Keratinocyte (primary cell): ENCODE data around the gene KLK8. TPM values are rescaled to one million over a fixed set of nuclear protein-coding genes. Genes with fewer than 3 reads are reported as not detected.
"Not testable (repeated sequence)": the region's sequence is repeated elsewhere in the genome, so short reads cannot be mapped to it uniquely, and the experiment has no call there.

ENCODE experiments used
- DNase-seq: peaks from one replicate; pipeline ENCODE4 v3.0.0-alpha.2; 2011; ENCODE audit warnings: low read depth, missing footprints, low spot score
- FAIRE-seq: peaks from 2 replicates; lab custom pipeline; 2011; peaks lifted over from hg19 to GRCh38; lab: Jason Lieb, UNC
- H2AFZ ChIP-seq: 2 replicates; pipeline ENCODE4 v1.6.0; 2012; ENCODE audit warnings: low read length, control low read depth, inconsistent platforms; ENCODE audit not compliant: control insufficient read depth
- H3K27ac ChIP-seq: 2 replicates; pipeline ENCODE4 v1.5.1; 2011; ENCODE audit warnings: low read length; ENCODE audit not compliant: control insufficient read depth, insufficient read depth
- H3K27me3 ChIP-seq: 3 replicates; pipeline ENCODE4 v1.6.0; 2011; ENCODE audit warnings: low read length; ENCODE audit not compliant: control insufficient read depth, insufficient read depth; ENCODE audit errors: extremely low read depth
- H3K36me3 ChIP-seq, 2 experiments: 2 replicates in 1 of 2; 3 replicates in 1 of 2; pipeline ENCODE4 v1.5.1; 2011; ENCODE audit warnings: low read length in 2 of 2, mild to moderate bottlenecking in 1 of 2; ENCODE audit not compliant: control insufficient read depth in 2 of 2, insufficient read depth in 2 of 2; ENCODE audit errors: extremely low read depth in 1 of 2
- H3K4me1 ChIP-seq: 3 replicates; pipeline ENCODE4 v1.5.1; 2011; ENCODE audit warnings: low read length; ENCODE audit not compliant: control insufficient read depth, insufficient read depth; ENCODE audit errors: extremely low read depth
- H3K4me2 ChIP-seq: 3 replicates; pipeline ENCODE4 v1.6.0; 2011; ENCODE audit warnings: low read depth, low read length; ENCODE audit not compliant: control insufficient read depth, insufficient read depth; ENCODE audit errors: extremely low read depth
- H3K4me3 ChIP-seq, 3 experiments: fragments of 200-600 bp in 1 of 3; sonication (generic) in 1 of 3; 2 replicates in 2 of 3; 3 replicates in 1 of 3; pipeline ENCODE4 v1.5.1; 2011 to 2016; ENCODE audit warnings: low read length in 3 of 3, mild to moderate bottlenecking in 3 of 3, control low read depth in 2 of 3, inconsistent platforms in 1 of 3, low read depth in 1 of 3, mixed read lengths in 1 of 3, mixed run types in 1 of 3, moderate library complexity in 1 of 3; ENCODE audit not compliant: control insufficient read depth in 2 of 3, insufficient read depth in 2 of 3; ENCODE audit errors: extremely low read depth in 1 of 3
- H3K79me2 ChIP-seq: 2 replicates; pipeline ENCODE4 v1.6.0; 2012; ENCODE audit warnings: low read length; ENCODE audit not compliant: control insufficient read depth, insufficient read depth
- H3K9ac ChIP-seq: 3 replicates; pipeline ENCODE4 v1.6.0; 2011; ENCODE audit warnings: low read length; ENCODE audit not compliant: control insufficient read depth, insufficient read depth; ENCODE audit errors: extremely low read depth
- H3K9me1 ChIP-seq: 3 replicates; pipeline ENCODE4 v1.6.0; 2011; ENCODE audit warnings: low read length; ENCODE audit not compliant: control insufficient read depth, insufficient read depth; ENCODE audit errors: extremely low read depth
- H3K9me3 ChIP-seq: 2 replicates; pipeline ENCODE4 v1.5.1; 2012; ENCODE audit warnings: low read depth, low read length; ENCODE audit not compliant: control insufficient read depth
- H4K20me1 ChIP-seq: 3 replicates; pipeline ENCODE4 v1.6.0; 2011; ENCODE audit warnings: low read length; ENCODE audit not compliant: control insufficient read depth, insufficient read depth; ENCODE audit errors: extremely low read depth
- EZH2 ChIP-seq: IDR thresholded peaks from one replicate; pipeline ENCODE4 v1.6.1; 2012; ENCODE audit warnings: inconsistent platforms, mild to moderate bottlenecking, low read length, moderate library complexity
- dilution Hi-C: fragments of 300-500 bp; cut with MboI; formaldehyde crosslinking; loops from one replicate; pipeline ENCODE4 v1.7.0; 2020; ENCODE audit warnings: low sequenced_read_pairs; ENCODE audit not compliant: extremely low pct_ligation_motif_present
- polyA plus RNA-seq, 5 experiments: library from polyadenylated mRNA; depleted of rRNA in 3 of 5; stranded (reverse) in 3 of 5; stranded (forward) in 1 of 5; unstranded in 1 of 5; fragments of >200 nt; gene quantifications; 1 replicate in 1 of 5; 2 replicates in 3 of 5; 3 replicates in 1 of 5; pipeline versions ENCODE4 v1.2.1 to v1.2.3, GENCODE V29; 2011 to 2012; ENCODE audit warnings: missing spikeins in 2 of 5, low read depth in 1 of 5, low replicate concordance in 1 of 5
- TF ChIP-seq, protein P1 (sequence below), 3 experiments: IDR thresholded peaks in 1 of 3; conservative IDR thresholded peaks in 1 of 3; optimal IDR thresholded peaks in 1 of 3; 2 replicates in 2 of 3; 3 replicates in 1 of 3; pipeline versions ENCODE3 to v1.5.1; 2011; ENCODE audit warnings: low read length in 3 of 3, mild to moderate bottlenecking in 3 of 3, moderate library complexity in 2 of 3, control low read depth in 1 of 3, inconsistent platforms in 1 of 3; ENCODE audit not compliant: insufficient read depth in 2 of 3; ENCODE audit errors: extremely low read depth in 1 of 3

KLK8 gene
- polyA plus RNA-seq, 1 donor (not counting 4 experiments of a cell fraction or from before 2014, with no cell fraction given): 118 TPM

GRCh38 chr19:50994129-50994528 is 7.3 kb downstream of the KLK8 start:
- dilution Hi-C loops: no loop called here
- FAIRE-seq (peak; percentile 71), DNase-seq (no peak)
- Histone ChIP-seq H3K36me3 (peaks cover 0 to 2% of the 10 kb centered on the region in 2 experiments), H3K4me2 (no peak overlapping the region), H3K27me3 (no peaks in the 10 kb centered on the region), H3K79me2 (no peaks in the 10 kb centered on the region), H3K4me1 (peaks cover 24% of the 10 kb centered on the region), H3K4me3 (no peak overlapping the region), H3K27ac (no peak overlapping the region), H3K9ac (no peak overlapping the region), H2AFZ (no peak overlapping the region), H3K9me1 (no peaks in the 10 kb centered on the region), H3K9me3 (no peaks in the 10 kb centered on the region), H4K20me1 (no peaks in the 10 kb centered on the region)
- TF ChIP-seq EZH2: no peak
- TF ChIP-seq, protein P1, sequence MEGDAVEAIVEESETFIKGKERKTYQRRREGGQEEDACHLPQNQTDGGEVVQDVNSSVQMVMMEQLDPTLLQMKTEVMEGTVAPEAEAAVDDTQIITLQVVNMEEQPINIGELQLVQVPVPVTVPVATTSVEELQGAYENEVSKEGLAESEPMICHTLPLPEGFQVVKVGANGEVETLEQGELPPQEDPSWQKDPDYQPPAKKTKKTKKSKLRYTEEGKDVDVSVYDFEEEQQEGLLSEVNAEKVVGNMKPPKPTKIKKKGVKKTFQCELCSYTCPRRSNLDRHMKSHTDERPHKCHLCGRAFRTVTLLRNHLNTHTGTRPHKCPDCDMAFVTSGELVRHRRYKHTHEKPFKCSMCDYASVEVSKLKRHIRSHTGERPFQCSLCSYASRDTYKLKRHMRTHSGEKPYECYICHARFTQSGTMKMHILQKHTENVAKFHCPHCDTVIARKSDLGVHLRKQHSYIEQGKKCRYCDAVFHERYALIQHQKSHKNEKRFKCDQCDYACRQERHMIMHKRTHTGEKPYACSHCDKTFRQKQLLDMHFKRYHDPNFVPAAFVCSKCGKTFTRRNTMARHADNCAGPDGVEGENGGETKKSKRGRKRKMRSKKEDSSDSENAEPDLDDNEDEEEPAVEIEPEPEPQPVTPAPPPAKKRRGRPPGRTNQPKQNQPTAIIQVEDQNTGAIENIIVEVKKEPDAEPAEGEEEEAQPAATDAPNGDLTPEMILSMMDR (optimal IDR thresholded peaks at IDR 0.05 in 1 of 3, IDR thresholded peaks at IDR 0.05 in 1 of 3, conservative IDR thresholded peaks at IDR 0.05 in 1 of 3; ENCODE audit: extremely low read depth in 1 of 3, insufficient read depth in 2 of 3, low read length in 3 of 3): no peak

- Histone ChIP-seq H3K9me3 (no peaks in the 10 kb centered on the region), H3K4me2 (peak overlapping the region; percentile 58), H3K9ac (peak overlapping the region; percentile 35), H4K20me1 (no peaks in the 10 kb centered on the region), H3K79me2 (no peaks in the 10 kb centered on the region), H3K9me1 (no peaks in the 10 kb centered on the region), H3K4me3 (peak overlapping the region in 1 of 3 experiments; percentile 16), H2AFZ (peak overlapping the region; percentile 71), H3K36me3 (peaks cover 0 to 2% of the 10 kb centered on the region in 2 experiments), H3K4me1 (peaks cover 19% of the 10 kb centered on the region), H3K27ac (peak overlapping the region; percentile 73), H3K27me3 (no peaks in the 10 kb centered on the region)
- DNase-seq (no peak), FAIRE-seq (peak; percentile 34)
- dilution Hi-C loops: no loop called here
- TF ChIP-seq EZH2: no peak
- TF ChIP-seq, protein P1 (optimal IDR thresholded peaks at IDR 0.05 in 1 of 3, IDR thresholded peaks at IDR 0.05 in 1 of 3, conservative IDR thresholded peaks at IDR 0.05 in 1 of 3; ENCODE audit: extremely low read depth in 1 of 3, insufficient read depth in 2 of 3, low read length in 3 of 3): no peak
Observed at GRCh38 chr19:50992666-50993035, 8.8 kb downstream of the KLK8 start.

DNA sequence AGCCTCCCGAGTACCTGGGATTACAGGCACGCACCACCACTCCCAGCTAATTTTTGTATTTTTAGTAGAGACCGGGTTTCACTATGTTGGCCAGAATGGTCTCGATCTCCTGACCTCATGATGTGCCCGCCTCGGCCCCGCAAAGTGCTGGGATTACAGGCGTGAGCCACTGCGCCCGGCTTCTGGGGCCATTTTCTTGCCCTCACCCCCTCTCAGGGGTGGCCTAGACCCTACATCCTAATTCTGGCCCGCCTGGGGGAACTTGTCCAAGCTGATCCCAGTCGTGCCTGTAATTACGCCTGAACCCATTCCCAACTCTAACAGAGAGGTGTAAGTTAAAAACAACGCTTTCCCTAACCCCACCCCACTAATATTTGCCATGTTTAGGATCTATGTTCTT is 17.0 kb downstream of the KLK8 start:
- H3K27ac ChIP-seq, H3K4me3 ChIP-seq, DNase-seq, H3K9me1 ChIP-seq, H3K9me3 ChIP-seq, H3K79me2 ChIP-seq, H3K4me1 ChIP-seq, FAIRE-seq, H4K20me1 ChIP-seq, H2AFZ ChIP-seq, H3K36me3 ChIP-seq, H3K4me2 ChIP-seq, dilution Hi-C loops, H3K9ac ChIP-seq: not testable (repeated sequence)
- peaks cover 12% of the 10 kb centered on the region for H3K27me3 ChIP-seq
